ENCODE data around the gene OR6X1. TPM values are rescaled to one million over a fixed set of nuclear protein-coding genes. Genes with fewer than 3 reads are reported as not detected.

The OR6X1 gene
- total RNA-seq, 1 donor from 2014 or later: not detected

GRCh38 chr11:123798079-123798478 lies 43.8 kb upstream of the OR6X1 start:
- H3K4me3 Mint-ChIP-seq: no peak overlapping the region
- no peaks in the 10 kb centered on the region for H3K27me3 Mint-ChIP-seq
- H3K27ac Mint-ChIP-seq: no peak overlapping the region
- H3K36me3 Mint-ChIP-seq: no peaks in the 10 kb centered on the region
- peaks cover 4% of the 10 kb centered on the region for H3K4me1 Mint-ChIP-seq (ENCODE audit: unreplicated experiment)
- H3K9me3 Mint-ChIP-seq: peaks cover 6% of the 10 kb centered on the region
- DNase-seq (ENCODE audit: extremely low spot score, unreplicated experiment): no peak
- TF ChIP-seq CTCF (conservative IDR thresholded peaks at IDR 0.05): no peak

- peaks cover 4% of the 10 kb centered on the region for H3K4me1 Mint-ChIP-seq (ENCODE audit: unreplicated experiment)
- H3K27me3 Mint-ChIP-seq: no peaks in the 10 kb centered on the region
- H3K9me3 Mint-ChIP-seq: peaks cover 6% of the 10 kb centered on the region
- no peak for TF ChIP-seq CTCF (conservative IDR thresholded peaks at IDR 0.05)
- no peak overlapping the region for H3K4me3 Mint-ChIP-seq
- no peak for DNase-seq (ENCODE audit: extremely low spot score, unreplicated experiment)
- H3K27ac Mint-ChIP-seq: peak overlapping the region; percentile 40
- H3K36me3 Mint-ChIP-seq: no peaks in the 10 kb centered on the region
Measured at GRCh38 chr11:123797541-123797940, 43.2 kb upstream of the OR6X1 start.

DNA sequence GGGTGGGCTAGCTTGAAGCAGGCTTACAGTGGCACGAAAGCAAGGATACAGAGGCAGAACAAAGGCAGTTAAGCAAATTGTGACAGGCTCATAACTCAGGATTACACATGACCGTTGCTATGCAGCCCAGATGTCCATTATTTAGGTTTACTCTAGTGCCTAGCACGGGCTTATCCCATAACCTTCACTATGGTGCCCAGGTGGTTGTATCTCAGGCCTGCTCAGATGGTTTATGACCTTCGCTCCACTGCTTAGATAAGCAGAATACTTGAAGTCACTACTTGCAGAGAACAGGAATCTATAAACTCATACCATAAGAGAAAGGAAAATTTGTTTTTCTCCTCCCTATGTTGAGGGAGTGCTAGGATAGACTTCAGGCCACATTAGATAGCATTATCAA lies 42.8 kb upstream of the OR6X1 start:
- DNase-seq (ENCODE audit: extremely low spot score, unreplicated experiment): no peak
- H3K27ac Mint-ChIP-seq: no peak overlapping the region
- no peaks in the 10 kb centered on the region for H3K36me3 Mint-ChIP-seq
- TF ChIP-seq CTCF (conservative IDR thresholded peaks at IDR 0.05): no peak
- peaks cover 6% of the 10 kb centered on the region for H3K9me3 Mint-ChIP-seq
- peaks cover 4% of the 10 kb centered on the region for H3K4me1 Mint-ChIP-seq (ENCODE audit: unreplicated experiment)
- no peak overlapping the region for H3K4me3 Mint-ChIP-seq
- H3K27me3 Mint-ChIP-seq: no peaks in the 10 kb centered on the region

DNA sequence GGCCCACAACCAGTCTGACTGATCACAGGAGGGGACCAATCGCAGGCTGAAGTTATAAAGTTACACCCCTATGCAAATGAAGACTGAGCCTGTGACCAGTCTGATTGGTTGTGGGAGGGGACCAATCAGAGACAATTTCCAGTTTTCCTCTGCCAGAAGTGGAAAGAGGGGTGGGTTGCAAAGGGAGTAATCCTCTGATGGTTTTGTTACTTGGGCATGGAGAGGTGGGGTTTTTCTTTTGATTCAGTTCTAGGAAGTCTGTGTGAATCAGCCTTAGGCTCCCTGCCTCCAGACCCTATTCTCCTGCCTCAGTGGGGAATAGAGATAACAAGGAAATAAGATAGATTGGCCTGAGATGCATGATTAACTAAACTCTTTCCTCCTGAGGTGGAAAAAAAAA lies 41.9 kb upstream of the OR6X1 start:
- no peak for TF ChIP-seq CTCF (conservative IDR thresholded peaks at IDR 0.05)
- Mint-ChIP-seq H3K27me3 (no peaks in the 10 kb centered on the region), H3K4me1 (ENCODE audit: unreplicated experiment) (peaks cover 4% of the 10 kb centered on the region), H3K36me3 (no peaks in the 10 kb centered on the region), H3K4me3 (no peak overlapping the region), H3K27ac (no peak overlapping the region), H3K9me3 (peaks cover 6% of the 10 kb centered on the region)
- DNase-seq (ENCODE audit: extremely low spot score, unreplicated experiment): no peak

DNA sequence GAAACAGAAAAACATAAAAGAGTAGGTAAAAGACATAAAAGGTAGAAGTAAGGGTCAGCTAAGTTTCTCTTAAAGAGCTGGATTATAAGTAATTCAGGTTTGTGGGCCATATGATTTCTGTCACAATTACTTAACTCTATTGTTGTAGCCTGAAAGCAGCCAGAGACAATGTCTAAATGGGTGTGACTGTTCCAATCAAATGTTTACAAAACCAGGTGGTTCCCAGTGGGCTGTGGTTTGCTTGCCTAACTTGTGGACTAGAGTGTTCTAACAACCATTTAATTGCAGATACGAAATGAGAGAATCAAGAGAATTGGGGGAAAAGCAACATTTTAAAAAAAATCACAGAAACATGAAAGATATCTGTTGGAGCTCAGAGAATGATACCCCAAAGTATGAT lies 29.2 kb upstream of the OR6X1 start:
- no peaks in the 10 kb centered on the region for H3K4me1 Mint-ChIP-seq (ENCODE audit: unreplicated experiment)
- no peak for TF ChIP-seq CTCF (conservative IDR thresholded peaks at IDR 0.05)
- H3K36me3 Mint-ChIP-seq: no peaks in the 10 kb centered on the region
- no peak overlapping the region for H3K27ac Mint-ChIP-seq
- no peak overlapping the region for H3K4me3 Mint-ChIP-seq
- H3K9me3 Mint-ChIP-seq: no peaks in the 10 kb centered on the region
- no peak for DNase-seq (ENCODE audit: extremely low spot score, unreplicated experiment)
- H3K27me3 Mint-ChIP-seq: no peaks in the 10 kb centered on the region

GRCh38 chr11:123778511-123778910 lies 24.2 kb upstream of the OR6X1 start:
- H3K9me3 Mint-ChIP-seq: no peaks in the 10 kb centered on the region
- H3K27me3 Mint-ChIP-seq: no peaks in the 10 kb centered on the region
- TF ChIP-seq CTCF (conservative IDR thresholded peaks at IDR 0.05): no peak
- no peaks in the 10 kb centered on the region for H3K4me1 Mint-ChIP-seq (ENCODE audit: unreplicated experiment)
- H3K4me3 Mint-ChIP-seq: no peak overlapping the region
- no peak for DNase-seq (ENCODE audit: extremely low spot score, unreplicated experiment)
- H3K27ac Mint-ChIP-seq: no peak overlapping the region
- no peaks in the 10 kb centered on the region for H3K36me3 Mint-ChIP-seq
